ENCODE data around the gene PDPK1.

DNA sequence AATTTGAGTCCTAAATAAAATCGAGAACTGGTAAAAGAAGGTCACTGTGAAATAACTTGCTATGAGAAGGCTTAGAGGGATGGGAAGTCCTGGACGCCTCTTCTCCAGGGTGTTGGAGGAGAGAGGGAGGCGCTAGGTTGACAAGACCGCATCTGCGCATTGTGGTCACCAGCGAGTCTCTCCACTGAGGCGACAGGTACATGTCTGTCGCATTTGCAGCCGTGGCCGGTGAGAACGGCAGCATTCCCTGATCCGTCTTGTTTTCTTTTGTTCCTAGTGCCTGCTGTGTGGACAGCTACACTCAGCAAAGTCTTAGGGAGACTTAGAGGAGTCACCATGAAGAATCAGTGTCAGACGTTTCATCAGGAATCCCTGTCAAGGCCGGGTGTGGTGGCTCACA lies 32.1 kb upstream of the PDPK1 start:
- TF ChIP-seq, protein P1, sequence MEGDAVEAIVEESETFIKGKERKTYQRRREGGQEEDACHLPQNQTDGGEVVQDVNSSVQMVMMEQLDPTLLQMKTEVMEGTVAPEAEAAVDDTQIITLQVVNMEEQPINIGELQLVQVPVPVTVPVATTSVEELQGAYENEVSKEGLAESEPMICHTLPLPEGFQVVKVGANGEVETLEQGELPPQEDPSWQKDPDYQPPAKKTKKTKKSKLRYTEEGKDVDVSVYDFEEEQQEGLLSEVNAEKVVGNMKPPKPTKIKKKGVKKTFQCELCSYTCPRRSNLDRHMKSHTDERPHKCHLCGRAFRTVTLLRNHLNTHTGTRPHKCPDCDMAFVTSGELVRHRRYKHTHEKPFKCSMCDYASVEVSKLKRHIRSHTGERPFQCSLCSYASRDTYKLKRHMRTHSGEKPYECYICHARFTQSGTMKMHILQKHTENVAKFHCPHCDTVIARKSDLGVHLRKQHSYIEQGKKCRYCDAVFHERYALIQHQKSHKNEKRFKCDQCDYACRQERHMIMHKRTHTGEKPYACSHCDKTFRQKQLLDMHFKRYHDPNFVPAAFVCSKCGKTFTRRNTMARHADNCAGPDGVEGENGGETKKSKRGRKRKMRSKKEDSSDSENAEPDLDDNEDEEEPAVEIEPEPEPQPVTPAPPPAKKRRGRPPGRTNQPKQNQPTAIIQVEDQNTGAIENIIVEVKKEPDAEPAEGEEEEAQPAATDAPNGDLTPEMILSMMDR (optimal IDR thresholded peaks at IDR 0.05 in 1 of 3, IDR thresholded peaks at IDR 0.05 in 1 of 3, conservative IDR thresholded peaks at IDR 0.05 in 1 of 3; ENCODE audit: extremely low read depth in 1 of 3, insufficient read depth in 2 of 3, low read length in 3 of 3), result no peak
- TF ChIP-seq EZH2 (IDR thresholded peaks at IDR 0.05; ENCODE audit: low read length), result no peak
